GM19397 (cell line): ENCODE measurements around the gene PNPLA2.

Experiments
- ATAC-seq: cut with Tn5 transposase; IDR thresholded peaks from one replicate; pipeline ENCODE4 v1.9.1; 2021; ENCODE audit warnings: mild to moderate bottlenecking, moderate library complexity; ENCODE audit not compliant: unreplicated experiment

Gene PNPLA2

DNA sequence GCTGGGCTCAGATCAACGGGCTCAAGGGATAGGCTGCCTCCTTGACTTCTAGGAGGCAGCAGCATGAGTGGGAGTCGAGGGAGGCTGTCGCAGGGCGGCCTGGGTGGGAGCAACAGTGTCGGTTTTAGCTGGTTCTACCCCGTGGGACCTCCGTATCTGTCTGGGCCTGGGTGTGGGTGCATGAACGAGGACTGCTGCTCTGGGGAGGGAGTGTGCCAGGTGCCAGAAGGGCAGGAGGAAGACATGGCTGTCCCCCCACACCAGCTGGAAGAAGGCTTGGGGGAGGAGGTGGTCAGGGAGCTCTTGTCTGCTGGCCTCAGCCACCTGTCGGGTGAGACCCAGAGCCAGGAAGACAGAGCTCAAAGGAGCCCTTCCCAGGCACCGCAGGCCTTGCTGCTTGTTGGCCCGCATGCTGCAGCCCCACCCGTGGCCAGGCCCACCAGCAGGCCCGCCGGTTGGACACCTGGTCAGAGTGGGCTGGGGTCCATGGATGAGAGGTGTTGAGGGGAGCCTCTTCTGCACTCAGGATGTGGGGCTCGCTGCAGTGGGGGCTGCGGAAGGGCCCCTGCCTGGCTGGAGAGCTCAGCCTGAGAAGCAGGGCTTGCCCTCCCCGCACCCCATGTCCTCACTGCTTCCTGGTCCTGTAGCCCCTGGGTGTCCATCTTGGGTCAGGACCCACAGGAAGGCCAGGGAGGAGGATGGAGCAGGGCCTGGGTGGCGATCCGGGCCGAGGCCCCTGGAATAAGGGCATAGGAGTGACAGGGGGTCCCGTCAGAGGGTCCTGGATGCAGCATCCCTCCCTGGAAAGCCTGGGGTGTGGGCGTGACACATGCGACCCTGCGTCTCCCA lies 32.3 kb upstream of the PNPLA2 start:
- ATAC-seq: no peak

DNA sequence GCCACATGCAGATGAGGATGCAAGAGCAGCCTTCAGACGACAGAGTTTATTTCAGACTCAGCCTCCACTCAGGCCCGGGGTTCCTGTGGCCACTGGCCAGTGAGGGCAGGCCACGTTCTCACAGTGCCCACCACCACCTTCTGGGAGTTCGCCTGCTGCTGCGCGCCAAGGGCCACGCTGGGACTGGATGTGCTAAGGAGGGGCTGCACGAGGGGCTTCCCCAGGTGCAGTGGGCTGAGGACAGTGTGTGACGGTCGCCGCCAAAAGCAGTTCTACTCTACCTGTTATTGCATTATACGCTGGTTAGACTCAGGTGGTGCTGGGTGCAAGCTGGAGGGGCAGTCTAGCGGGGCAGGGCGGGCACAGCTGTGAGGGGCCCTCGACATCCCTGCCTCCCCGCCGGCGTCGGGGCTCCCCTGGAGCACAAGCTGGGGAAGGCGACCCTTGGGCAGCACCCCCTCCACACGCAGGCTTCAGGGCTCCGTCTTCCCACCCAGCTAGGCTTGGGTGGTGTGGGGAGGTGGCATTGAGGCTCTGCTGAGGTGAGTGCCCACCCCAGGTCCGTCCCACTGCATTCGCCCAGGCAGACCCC lies 31.5 kb upstream of the PNPLA2 start:
- ATAC-seq: no peak

DNA sequence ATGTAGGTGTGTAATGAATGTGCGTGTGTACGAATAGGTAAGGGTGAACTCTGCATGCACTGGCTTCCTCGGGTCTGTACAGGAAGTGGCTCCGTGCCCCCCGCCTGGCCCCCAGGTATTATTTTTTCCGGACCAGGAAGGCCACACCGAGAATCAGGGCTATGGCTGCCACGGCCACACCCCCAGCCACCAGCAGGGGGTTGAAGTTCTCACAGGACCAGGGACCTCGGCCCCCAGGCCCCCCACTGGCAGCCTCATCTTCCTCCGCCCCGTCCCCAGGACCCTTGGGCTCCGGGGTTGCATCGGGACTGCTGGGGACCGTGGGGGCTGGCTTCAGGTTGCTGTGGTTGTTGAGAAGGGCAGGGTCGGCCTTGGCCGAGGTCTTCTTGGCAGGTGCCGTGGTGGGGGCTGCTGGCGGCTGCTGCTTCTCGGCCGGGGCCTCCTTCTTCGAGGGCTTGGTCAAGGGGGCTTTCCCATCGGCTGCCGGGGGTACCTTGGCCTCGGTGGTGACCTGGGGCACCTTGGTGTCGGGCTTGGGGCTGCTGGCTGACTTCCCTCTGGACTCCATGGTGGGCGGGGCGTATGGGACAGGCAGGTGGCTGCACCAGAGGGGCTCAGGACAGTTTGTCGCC lies 30.6 kb upstream of the PNPLA2 start:
- no peak for ATAC-seq

DNA sequence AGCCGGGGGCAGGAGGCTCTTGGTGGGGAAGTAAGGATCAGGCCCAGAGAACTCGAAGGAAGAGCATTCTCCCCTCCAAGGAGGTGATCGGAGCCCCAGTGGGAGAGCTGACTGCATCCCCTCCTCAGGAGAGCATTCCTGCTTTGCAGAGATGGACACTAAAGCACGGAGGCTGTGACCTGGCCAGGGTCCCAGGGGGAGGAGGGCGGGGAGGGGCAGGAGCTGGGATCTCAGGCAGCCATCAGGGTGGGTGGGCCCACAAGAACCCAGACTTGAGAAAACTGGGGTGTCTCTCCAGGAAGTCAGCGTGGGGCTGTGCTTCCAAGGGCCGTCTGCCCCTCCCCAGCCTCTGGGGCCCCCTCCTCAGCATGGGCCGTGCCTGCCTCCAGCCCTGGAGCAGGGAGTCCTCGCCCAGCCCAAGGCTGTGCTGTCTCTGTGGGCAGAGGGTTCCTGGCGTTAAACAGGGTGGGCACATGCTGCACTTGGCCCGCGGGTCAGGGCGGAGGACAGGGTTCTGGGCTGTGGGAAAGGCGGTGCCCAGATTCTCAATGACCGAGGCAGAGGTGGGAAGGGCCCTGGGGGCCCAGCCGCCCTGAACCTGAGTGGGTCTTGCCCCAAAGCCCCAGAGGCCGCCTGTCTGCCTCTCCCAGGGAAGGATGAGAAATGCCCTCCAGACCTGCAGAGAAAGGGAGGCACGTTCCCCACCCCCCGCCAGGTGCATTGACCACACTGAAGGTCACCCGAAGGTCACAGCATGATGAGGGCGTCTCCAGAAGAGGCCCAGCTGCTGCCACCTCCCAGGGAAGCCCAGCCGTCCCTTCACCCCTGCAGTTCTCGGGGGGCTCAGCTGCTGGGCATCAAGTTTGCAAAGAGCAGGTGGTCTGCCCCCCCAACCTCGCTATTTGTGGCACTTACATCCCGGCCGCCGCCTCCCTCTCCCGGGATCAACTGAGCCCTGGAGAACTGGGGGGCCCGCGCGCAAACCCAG lies 29.5 kb upstream of the PNPLA2 start:
- ATAC-seq: no peak

DNA sequence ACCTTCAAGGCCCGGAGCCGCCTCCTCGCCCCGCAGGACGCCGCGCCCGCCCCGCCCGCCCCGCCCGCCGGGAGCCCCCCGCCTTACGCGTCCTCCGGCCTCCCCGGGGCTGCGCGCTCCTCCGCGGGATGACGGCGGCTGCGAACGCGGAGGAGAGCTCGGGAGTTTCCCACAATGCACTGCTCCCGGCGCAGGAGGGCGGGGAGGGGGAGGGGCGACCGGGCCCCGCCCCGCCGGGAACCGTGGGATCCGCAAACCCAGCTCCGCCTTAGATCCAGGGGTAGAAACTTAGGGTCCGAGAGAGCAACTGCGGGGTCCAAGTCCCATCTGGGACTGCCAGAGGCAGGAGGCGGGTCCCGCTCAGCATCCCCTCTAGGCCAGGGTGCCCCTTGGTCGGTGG lies 28.8 kb upstream of the PNPLA2 start, which contains the start of gene CEND1:
Gene CEND1, minus strand, starts transcription at position 148 of the 400 bp plus-strand sequence. CDS start 1,514 bp downstream, outside the sequence.
- no peak for ATAC-seq

DNA sequence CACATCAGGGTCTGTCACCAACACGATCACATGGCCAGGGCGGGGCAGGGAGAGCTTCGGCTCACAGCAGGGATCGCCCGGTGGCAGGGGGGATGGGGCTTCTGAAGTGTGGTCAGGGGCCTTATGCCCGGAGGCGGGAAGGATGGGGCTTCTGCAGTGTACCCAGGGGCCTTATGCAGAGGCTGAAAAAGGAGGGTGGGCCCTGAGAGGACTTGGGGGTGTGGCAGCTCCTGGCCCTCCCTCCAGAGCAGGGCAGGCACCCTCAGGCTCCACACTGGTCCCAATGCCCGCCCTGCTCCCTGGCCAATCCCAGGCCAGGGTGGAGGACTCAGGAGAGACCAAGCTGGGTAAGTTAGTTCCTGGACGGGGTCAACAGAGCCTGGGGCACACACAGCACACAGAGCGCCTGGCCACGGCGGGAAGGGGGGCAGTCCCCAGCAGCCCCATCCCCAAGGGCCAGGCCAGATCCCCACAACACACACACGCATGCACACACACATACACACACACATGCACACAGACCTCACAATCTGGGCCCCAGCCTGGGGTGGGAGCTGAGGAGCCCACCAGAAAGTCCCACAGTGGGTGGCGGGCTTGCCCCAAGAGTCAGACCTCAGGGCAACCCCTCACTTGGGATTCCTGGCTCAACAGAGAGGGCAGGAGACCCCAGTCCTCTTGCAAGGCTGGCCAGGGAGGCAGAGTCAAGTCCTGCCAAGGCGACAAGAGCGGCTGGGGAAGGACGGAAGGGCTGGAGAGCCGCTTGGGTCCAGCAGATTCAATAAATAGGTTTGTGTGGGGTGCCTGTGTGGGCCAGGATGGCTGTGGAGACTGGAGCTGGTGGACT lies 27.8 kb upstream of the PNPLA2 start:
- ATAC-seq: no peak

DNA sequence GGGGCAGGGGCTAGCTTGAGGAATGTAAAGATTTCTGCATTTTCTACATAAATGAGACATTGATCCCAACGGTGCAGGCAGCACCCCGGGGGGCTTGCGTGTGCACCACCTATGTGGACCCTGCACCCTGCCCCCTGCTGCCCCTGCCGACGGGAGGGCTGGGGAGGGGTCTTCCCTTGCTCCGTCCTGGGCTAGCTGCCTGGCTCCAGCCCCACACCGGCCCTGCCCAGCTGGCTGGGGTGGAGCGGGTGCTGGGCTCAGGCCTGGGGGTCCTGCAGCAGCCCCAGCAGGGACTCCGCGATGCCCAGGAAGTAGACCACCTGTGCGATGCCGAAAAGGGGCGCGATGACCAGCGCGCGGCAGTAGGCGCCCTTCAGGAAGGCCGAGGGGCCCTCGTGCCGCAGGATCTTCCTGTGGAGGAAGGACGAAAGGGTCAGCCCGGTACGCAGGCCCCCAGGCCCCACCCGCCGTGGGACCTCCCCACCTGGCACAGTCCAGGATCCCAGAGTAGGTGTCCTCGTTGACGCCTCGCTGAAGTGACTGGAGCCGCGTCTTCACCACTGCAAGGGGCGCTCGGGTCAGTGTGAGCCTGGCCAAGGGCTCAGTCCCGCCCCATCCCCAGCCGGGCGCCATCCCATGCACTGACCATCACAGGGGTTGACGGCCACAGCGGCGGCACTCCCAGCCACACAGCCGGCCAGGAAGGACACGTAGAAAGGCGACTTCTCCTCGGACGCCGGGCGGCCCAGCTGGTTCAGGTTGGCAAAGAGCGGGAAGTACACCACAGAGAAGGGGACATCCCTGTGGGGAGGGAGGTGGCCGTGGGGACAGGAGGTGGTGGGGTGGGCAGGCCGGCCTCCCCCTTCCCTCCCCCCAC lies 26.8 kb upstream of the PNPLA2 start:
- ATAC-seq: no peak

DNA sequence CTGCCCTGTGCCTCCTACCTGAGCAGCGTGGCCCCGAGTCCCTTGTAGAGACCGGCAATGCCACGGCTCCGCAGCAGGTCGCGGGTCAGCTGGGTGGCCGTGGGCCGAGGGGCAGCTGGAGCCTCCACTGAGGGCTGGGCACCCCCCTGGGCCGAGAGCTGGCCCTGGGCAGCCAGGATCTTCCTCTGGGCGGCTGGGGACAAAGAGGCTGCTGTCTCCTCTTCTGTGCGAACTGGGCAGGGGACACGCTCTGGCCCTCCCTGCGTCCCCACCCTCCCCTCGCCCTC lies 26.2 kb upstream of the PNPLA2 start:
- no peak for ATAC-seq

DNA sequence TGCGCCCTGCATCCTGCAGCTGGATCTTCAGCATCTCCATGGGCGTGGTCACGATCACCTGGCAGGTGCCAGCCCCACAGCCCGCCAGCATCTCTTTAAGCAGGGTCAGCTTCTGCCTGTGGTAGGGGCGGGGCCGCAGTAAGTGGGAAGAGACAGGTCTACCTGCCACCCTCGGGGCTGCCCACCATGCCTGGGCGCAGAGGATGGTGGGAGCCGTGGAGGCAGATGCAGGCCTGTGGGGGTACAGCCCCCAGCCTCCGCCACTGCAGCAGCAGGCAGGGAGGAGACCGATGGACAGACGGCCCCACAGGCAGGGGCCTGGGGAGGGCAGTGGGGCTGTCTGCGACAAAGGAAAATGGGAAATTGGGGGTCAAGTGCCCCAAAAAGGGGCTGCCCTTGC lies 25.8 kb upstream of the PNPLA2 start:
- ATAC-seq: no peak

DNA sequence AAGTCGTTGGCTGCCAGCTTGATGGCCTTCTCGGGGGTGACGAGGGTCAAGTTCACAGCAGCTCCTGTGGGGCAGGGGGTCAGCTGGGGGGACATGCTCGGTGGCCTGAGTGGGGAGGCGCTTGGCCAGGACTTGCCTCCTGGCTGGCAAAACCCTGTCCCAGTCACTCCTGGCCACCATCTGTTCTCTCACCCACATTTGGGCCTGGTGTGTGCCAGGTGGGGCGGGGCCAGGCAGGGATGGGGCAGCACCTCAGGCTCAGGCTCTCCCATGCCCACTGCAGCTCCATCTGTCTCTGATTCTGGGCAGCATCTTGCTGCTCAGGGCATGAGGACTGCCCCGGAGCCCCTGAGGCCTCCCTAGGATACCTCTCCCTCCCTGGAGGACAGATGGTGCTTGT lies 25.2 kb upstream of the PNPLA2 start:
- ATAC-seq: no peak

DNA sequence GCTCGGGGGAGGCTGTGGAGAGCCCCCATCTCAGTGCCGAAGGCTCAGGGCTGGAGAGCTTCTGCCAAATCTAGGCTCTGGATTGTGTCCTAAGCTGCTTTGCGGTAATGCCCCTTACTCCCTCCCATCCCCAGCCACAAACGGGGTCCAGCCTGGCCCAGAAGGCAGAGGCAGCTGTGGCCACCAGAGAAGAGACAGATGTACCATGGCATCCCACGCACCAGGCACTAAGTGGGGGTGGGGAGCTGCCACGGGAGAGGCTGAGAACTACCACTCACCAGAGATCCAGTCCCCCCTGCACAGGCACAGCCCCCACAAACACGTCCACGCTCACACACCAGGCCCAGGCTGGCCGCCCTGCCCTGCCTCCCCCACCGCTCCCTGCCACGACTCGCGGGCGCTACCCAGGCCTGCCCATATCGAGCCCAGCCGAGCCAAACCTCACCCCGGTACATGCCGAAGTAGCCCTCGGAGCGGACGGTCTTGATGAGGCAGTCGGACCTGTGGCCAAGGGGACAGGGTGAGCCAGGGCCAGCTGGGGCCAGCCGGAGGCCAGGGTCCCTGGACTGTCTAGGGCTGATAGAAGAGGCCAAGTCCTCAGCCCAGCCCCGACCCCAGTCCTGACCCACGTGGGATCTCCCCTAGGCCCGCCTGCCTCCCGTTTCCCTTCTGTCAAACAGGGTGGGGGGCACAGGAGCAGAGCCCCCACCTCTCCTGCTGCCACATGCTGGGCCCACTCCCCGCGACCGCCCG lies 24.5 kb upstream of the PNPLA2 start:
- no peak for ATAC-seq

DNA sequence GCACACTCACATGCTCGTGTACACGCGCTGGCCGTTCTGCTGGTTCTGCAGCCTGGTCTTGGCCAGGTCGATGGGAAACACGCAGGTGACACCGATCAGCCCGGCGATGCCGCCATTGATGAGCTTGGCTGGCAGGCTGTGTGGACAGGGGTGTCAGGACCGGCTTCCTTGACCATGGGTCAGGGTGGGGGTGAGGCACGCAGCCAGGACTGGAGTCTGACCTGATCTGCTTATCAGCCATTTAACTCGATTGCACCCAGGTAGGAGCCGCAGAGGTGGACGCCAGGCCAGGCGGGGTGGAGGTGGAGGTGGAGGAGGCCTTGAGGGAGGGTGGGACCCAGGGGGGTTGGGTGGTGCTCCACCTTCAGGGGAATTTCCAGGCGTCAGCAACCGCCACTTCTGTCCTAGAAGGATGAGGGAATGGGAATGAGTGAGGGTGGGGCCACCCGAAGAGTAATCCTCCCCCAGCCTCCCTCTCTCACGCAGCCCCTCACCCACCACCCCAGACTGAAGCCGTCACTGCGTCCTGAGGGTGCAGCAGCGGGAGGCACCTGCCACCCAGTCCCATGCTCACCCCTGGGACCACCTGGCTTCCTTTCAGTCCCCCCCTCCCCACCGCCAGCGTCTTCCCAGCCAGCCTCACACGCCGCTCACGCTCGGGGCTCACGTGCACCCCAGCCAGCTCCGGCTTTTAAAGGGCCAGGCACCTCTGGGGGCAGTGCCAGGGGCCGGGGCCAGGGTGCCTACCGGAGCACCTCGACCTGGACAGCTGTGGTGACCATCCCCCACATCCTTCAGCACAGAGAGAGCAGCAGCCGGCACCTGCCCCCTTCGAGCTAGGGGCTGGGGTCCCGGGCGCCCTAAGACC lies 23.7 kb upstream of the PNPLA2 start:
- ATAC-seq: no peak

DNA sequence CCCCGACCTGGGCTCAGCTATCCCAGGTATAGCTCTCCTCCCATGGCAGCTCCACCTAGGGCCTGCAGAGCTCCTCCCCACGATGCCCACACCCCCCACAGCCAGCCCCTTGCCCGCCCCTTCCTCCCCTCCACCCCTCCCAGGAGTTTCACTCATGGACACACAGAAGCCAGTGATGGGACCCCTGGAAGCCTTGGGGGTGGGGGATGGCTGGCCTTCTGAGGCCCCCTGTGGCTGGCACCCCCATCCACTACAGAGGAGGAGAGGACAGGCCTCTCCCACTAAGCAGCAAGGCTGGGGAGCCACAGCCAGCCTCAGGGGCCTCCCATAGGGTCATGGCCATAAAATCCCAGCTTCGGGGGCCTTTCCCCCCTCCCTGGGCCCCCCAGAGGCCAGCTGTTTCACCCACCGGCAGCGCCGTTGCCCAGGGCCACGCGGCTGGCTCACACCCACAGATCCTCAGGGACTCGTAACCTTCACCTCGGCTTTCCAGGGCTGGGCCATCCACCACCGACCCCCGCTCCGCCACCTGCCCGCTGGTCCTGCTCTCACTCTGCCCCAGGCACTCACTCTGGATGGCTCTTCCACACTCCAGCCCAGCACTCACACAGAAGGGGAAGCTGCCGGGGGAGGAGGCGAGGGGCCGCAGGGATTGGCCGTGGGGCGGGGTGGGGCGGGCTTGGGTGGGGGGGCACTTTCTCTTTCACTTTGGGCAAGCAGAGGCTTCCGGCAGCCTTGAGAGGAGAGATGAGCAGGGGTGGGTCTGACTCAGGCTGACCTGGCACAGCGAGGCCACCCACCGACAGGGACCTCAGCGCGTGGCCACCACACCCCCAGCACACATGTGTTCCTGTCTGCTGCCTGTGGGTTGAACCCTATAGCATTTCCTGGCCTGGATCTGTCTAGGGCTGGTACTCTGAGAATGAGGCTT lies 22.8 kb upstream of the PNPLA2 start:
- no peak for ATAC-seq

DNA sequence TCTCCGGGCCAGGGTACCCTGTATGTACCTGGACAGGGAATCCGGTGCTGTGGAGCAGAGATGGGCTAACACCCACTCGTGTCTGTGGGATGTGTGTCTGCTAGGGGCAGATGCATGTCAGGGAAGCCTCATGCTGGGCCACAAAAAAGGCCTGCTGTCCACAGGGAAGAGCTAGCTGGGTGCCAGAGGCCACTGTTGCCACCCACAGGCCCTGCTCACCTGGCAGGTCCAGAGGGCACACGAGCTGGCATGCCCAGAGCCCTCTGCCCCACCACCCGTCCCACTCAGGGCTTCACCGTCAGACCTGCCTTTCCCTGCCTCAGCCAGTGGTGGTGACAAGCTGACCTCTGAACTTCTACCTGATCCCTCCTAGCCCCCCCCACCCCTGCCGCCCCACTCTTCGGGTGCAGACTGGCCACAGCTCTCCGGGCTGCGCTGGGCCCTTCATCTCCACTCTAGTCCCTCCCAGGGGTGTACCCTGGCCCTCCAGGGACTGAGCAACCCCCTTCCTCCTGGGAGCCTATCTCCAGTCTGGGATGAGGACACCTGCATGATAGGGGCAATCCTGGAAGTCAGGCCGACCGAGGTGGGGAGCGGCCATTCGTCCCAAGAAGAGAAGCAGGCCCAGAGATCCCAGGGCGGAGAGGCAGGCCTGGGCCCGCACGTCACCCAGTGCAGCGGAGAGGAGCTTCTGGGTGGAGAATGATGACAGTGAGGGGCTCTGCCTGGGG lies 22.0 kb upstream of the PNPLA2 start:
- no peak for ATAC-seq

DNA sequence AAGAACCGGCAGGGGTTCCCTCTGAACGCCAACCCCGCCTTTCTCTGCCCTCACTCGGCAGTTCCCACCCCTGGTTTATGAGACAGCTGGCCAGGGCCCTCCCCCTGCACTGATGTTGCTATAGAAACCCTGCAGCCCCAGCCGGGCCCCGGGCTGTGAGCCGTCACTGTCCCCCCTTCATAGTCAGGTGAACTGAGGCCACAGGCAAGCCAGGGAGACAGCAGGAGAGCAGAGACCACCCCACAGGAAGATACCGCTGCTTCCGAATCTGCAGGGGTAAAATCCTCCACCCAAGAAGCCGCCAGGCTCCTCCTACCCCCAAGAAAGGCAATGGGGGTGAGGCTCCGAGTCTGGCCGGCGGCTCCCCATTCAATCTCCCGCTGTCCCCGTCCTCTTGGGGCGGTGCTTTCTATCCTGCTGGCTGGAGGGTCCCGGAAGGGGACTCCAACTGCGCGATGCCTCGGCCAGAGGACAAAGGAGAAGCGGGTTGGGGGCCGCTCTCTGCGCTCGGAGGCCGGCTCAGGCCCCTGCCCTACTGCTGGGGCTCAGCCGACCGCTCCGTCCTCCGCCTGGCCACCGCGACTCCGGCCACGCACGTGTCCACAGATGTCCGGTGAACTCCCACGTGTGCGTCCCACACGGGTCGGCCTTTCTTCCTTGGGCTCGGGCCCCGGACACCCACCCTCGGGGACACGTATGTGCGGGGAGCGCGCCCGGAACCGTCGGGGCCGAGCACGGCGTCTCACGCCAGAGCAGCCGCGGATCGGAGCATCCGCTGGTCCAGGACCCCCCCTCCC lies 21.2 kb upstream of the PNPLA2 start:
- peak; percentile 35 for ATAC-seq
